ENCODE data around the gene MLX. TPM values are rescaled to one million over a fixed set of nuclear protein-coding genes. Genes with fewer than 3 reads are reported as not detected.

The MLX gene
- total and polyA plus RNA-seq, 2 of the 8 experiments (the other 6 are each of a cell fraction or from before 2014, with no cell fraction given): 27.0 to 27.5 TPM

DNA sequence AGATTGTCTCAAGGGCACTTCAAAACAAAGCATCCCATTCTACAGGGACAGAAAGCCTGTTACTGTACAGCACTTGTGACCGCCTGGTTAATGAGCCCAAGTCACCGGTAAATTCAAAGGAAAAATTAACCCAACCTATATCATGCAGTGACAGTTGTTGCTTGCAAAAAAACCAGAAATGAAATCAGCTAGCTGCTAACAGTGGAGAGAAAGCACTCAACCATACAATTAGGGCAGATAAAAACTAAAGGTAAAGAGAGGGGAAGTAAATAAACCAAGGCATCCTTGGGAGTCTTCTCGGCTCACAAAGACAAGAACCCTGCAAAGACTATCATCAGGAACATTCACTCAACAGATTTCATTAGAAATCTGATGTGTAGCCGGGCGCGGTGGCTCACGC, 36.4 kb downstream of the MLX start (continued):
- TF ChIP-seq, protein P1, sequence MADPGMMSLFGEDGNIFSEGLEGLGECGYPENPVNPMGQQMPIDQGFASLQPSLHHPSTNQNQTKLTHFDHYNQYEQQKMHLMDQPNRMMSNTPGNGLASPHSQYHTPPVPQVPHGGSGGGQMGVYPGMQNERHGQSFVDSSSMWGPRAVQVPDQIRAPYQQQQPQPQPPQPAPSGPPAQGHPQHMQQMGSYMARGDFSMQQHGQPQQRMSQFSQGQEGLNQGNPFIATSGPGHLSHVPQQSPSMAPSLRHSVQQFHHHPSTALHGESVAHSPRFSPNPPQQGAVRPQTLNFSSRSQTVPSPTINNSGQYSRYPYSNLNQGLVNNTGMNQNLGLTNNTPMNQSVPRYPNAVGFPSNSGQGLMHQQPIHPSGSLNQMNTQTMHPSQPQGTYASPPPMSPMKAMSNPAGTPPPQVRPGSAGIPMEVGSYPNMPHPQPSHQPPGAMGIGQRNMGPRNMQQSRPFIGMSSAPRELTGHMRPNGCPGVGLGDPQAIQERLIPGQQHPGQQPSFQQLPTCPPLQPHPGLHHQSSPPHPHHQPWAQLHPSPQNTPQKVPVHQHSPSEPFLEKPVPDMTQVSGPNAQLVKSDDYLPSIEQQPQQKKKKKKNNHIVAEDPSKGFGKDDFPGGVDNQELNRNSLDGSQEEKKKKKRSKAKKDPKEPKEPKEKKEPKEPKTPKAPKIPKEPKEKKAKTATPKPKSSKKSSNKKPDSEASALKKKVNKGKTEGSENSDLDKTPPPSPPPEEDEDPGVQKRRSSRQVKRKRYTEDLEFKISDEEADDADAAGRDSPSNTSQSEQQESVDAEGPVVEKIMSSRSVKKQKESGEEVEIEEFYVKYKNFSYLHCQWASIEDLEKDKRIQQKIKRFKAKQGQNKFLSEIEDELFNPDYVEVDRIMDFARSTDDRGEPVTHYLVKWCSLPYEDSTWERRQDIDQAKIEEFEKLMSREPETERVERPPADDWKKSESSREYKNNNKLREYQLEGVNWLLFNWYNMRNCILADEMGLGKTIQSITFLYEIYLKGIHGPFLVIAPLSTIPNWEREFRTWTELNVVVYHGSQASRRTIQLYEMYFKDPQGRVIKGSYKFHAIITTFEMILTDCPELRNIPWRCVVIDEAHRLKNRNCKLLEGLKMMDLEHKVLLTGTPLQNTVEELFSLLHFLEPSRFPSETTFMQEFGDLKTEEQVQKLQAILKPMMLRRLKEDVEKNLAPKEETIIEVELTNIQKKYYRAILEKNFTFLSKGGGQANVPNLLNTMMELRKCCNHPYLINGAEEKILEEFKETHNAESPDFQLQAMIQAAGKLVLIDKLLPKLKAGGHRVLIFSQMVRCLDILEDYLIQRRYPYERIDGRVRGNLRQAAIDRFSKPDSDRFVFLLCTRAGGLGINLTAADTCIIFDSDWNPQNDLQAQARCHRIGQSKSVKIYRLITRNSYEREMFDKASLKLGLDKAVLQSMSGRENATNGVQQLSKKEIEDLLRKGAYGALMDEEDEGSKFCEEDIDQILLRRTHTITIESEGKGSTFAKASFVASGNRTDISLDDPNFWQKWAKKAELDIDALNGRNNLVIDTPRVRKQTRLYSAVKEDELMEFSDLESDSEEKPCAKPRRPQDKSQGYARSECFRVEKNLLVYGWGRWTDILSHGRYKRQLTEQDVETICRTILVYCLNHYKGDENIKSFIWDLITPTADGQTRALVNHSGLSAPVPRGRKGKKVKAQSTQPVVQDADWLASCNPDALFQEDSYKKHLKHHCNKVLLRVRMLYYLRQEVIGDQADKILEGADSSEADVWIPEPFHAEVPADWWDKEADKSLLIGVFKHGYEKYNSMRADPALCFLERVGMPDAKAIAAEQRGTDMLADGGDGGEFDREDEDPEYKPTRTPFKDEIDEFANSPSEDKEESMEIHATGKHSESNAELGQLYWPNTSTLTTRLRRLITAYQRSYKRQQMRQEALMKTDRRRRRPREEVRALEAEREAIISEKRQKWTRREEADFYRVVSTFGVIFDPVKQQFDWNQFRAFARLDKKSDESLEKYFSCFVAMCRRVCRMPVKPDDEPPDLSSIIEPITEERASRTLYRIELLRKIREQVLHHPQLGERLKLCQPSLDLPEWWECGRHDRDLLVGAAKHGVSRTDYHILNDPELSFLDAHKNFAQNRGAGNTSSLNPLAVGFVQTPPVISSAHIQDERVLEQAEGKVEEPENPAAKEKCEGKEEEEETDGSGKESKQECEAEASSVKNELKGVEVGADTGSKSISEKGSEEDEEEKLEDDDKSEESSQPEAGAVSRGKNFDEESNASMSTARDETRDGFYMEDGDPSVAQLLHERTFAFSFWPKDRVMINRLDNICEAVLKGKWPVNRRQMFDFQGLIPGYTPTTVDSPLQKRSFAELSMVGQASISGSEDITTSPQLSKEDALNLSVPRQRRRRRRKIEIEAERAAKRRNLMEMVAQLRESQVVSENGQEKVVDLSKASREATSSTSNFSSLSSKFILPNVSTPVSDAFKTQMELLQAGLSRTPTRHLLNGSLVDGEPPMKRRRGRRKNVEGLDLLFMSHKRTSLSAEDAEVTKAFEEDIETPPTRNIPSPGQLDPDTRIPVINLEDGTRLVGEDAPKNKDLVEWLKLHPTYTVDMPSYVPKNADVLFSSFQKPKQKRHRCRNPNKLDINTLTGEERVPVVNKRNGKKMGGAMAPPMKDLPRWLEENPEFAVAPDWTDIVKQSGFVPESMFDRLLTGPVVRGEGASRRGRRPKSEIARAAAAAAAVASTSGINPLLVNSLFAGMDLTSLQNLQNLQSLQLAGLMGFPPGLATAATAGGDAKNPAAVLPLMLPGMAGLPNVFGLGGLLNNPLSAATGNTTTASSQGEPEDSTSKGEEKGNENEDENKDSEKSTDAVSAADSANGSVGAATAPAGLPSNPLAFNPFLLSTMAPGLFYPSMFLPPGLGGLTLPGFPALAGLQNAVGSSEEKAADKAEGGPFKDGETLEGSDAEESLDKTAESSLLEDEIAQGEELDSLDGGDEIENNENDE (IDR thresholded peaks at IDR 0.05; ENCODE audit: insufficient replicate concordance, low read length): no peak
